Ecto neural progenitor cell (in vitro differentiated cells): ENCODE measurements around the gene STK17A.
"Not testable (repeated sequence)": the region's sequence is repeated elsewhere in the genome, so short reads cannot be mapped to it uniquely, and the experiment has no call there.

Experiments used
- DNase-seq: peaks from one replicate; pipeline ENCODE4 v3.0.0-alpha.2; 2018; ENCODE audit warnings: low spot score

Gene STK17A

GRCh38 chr7:43568529-43568928 is 14.4 kb upstream of the STK17A start:
- no peak for DNase-seq

GRCh38 chr7:43569424-43569823 is 13.5 kb upstream of the STK17A start:
- no peak for DNase-seq

GRCh38 chr7:43570688-43571365 is 12.1 kb upstream of the STK17A start:
- no peak for DNase-seq

- DNase-seq = no peak
Measured at GRCh38 chr7:43572516-43573049, 10.3 kb upstream of the STK17A start.

GRCh38 chr7:43573832-43574231 is 9.1 kb upstream of the STK17A start:
- not testable (repeated sequence) for DNase-seq

GRCh38 chr7:43575506-43575905 is 7.4 kb upstream of the STK17A start:
- DNase-seq = no peak

GRCh38 chr7:43576241-43576640 is 6.7 kb upstream of the STK17A start:
- DNase-seq = no peak

- DNase-seq = no peak
Measured at GRCh38 chr7:43577485-43577951, 5.4 kb upstream of the STK17A start.

- DNase-seq = peak; percentile 81
Measured at GRCh38 chr7:43583424-43584194, 701 bp downstream of the STK17A start.

GRCh38 chr7:43584195-43584586 is 1.3 kb downstream of the STK17A start:
- DNase-seq = no peak

GRCh38 chr7:43584733-43585132 is 1.8 kb downstream of the STK17A start:
- not testable (repeated sequence) for DNase-seq

GRCh38 chr7:43585562-43585961 is 2.7 kb downstream of the STK17A start:
- DNase-seq = no peak

GRCh38 chr7:43586251-43586900 is 3.5 kb downstream of the STK17A start:
- DNase-seq = no peak

GRCh38 chr7:43588477-43589132 is 5.7 kb downstream of the STK17A start:
- DNase-seq = no peak

GRCh38 chr7:43589133-43589478 is 6.2 kb downstream of the STK17A start:
- DNase-seq = no peak

GRCh38 chr7:43589728-43590127 is 6.8 kb downstream of the STK17A start:
- no peak for DNase-seq

GRCh38 chr7:43590862-43591557 is 8.1 kb downstream of the STK17A start:
- DNase-seq = no peak

GRCh38 chr7:43591558-43592180 is 8.8 kb downstream of the STK17A start:
- DNase-seq = no peak

- no peak for DNase-seq
Measured at GRCh38 chr7:43592326-43592725, 9.4 kb downstream of the STK17A start.

GRCh38 chr7:43593010-43593409 is 10.1 kb downstream of the STK17A start:
- no peak for DNase-seq

- DNase-seq = no peak
Measured at GRCh38 chr7:43594020-43594419, 11.1 kb downstream of the STK17A start.
